Endothelial cell (in vitro differentiated cells): Measurements from ENCODE around the gene SERINC5. TPM values are rescaled to one million over a fixed set of nuclear protein-coding genes. Genes with fewer than 3 reads are reported as not detected.

Source experiments
- DNase-seq: peaks from one replicate; pipeline ENCODE4 v3.0.0; 2021; ENCODE audit warnings: low spot score
- H3K27ac Mint-ChIP-seq: one replicate; pipeline ENCODE4 v1.8.0; 2021; ENCODE audit warnings: mixed read lengths, inconsistent platforms; ENCODE audit not compliant: unreplicated experiment
- H3K27me3 Mint-ChIP-seq: one replicate; pipeline ENCODE4 v1.8.0; 2021; ENCODE audit warnings: mild to moderate bottlenecking, moderate library complexity, mixed read lengths, inconsistent platforms; ENCODE audit not compliant: unreplicated experiment
- H3K36me3 Mint-ChIP-seq: one replicate; pipeline ENCODE4 v1.8.0; 2021; ENCODE audit warnings: mild to moderate bottlenecking, low read depth, mixed read lengths, inconsistent platforms; ENCODE audit not compliant: unreplicated experiment
- H3K4me1 Mint-ChIP-seq: one replicate; pipeline ENCODE4 v1.8.0; 2021; ENCODE audit warnings: mild to moderate bottlenecking, mixed read lengths, inconsistent platforms; ENCODE audit not compliant: unreplicated experiment
- H3K4me3 Mint-ChIP-seq: one replicate; pipeline ENCODE4 v1.8.0; 2021; ENCODE audit warnings: mild to moderate bottlenecking, mixed read lengths, inconsistent platforms; ENCODE audit not compliant: unreplicated experiment
- H3K9me3 Mint-ChIP-seq: one replicate; pipeline ENCODE4 v1.8.0; 2021; ENCODE audit warnings: mixed read lengths, inconsistent platforms; ENCODE audit not compliant: unreplicated experiment
- total RNA-seq: library from RNA; stranded (reverse); fragmentation: NEBNext Ultra II Directional; extraction: Animal tissue kit (Norgen Biotek cat#: 25700); gene quantifications from one replicate; pipeline ENCODE4 v1.2.1, GENCODE V29; 2021; ENCODE audit not compliant: unreplicated experiment
- TF ChIP-seq, protein P1 (sequence below): fragments of 200-600 bp; sonication (generic); IDR thresholded peaks from one replicate; pipeline ENCODE4 v1.5.0; 2021; ENCODE audit warnings: antibody characterized with exemption; ENCODE audit not compliant: unreplicated experiment

Gene SERINC5
- total RNA-seq, 1 donor from 2014 or later: 122 TPM

DNA sequence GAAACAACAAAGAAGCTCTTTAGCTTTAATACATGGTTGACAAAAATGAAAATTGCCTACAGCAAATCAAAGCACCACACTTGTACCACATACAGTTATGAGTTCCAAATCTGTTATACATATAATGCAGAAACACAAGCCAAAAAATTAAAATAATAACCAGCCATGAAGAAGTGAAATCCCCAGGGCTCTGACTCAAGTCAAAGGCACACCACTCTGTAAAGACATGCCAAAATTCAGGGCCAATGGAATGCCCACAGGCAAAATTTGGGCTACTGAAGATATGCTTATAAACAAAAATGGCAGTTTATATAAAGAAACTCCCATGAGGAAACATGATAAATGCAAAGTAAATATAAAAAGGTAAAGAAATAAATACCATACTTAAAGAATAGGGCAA lies 191.7 kb downstream of the SERINC5 start:
- Mint-ChIP-seq H3K4me3 (no peak overlapping the region), H3K36me3 (no peaks in the 10 kb centered on the region), H3K27me3 (peaks cover 2% of the 10 kb centered on the region), H3K27ac (no peak overlapping the region), H3K9me3 (no peaks in the 10 kb centered on the region), H3K4me1 (no peaks in the 10 kb centered on the region)
- DNase-seq: no peak
- TF ChIP-seq, protein P1, sequence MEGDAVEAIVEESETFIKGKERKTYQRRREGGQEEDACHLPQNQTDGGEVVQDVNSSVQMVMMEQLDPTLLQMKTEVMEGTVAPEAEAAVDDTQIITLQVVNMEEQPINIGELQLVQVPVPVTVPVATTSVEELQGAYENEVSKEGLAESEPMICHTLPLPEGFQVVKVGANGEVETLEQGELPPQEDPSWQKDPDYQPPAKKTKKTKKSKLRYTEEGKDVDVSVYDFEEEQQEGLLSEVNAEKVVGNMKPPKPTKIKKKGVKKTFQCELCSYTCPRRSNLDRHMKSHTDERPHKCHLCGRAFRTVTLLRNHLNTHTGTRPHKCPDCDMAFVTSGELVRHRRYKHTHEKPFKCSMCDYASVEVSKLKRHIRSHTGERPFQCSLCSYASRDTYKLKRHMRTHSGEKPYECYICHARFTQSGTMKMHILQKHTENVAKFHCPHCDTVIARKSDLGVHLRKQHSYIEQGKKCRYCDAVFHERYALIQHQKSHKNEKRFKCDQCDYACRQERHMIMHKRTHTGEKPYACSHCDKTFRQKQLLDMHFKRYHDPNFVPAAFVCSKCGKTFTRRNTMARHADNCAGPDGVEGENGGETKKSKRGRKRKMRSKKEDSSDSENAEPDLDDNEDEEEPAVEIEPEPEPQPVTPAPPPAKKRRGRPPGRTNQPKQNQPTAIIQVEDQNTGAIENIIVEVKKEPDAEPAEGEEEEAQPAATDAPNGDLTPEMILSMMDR: no peak

Other genes with a start within 250 kb of the SERINC5 start
- gene THBS4, start 220.7 kb downstream of the SERINC5 start, total RNA-seq: 3.0 TPM
- not detected for gene SPZ1, start 64.0 kb upstream of the SERINC5 start, total RNA-seq
- gene ZFYVE16, start 152.0 kb upstream of the SERINC5 start, total RNA-seq: 80.5 TPM
- 2.1 TPM for gene FAM151B, start 232.1 kb upstream of the SERINC5 start, total RNA-seq